Chondrocyte (in vitro differentiated cells): ENCODE measurements around the gene HVCN1. TPM values are rescaled to one million over a fixed set of nuclear protein-coding genes. Genes with fewer than 3 reads are reported as not detected.
A peak's percentile ranks its signal among the peaks of the same experiment; 100 is the strongest.
"Not testable (repeated sequence)": the region's sequence is repeated elsewhere in the genome, so short reads cannot be mapped to it uniquely, and the experiment has no call there.

Source experiments
- DNase-seq: peaks from one replicate; pipeline ENCODE4 v3.0.0; 2021; ENCODE audit warnings: mixed read lengths, low spot score
- H3K27ac Mint-ChIP-seq: one replicate; pipeline ENCODE4 v1.8.0; 2021; ENCODE audit warnings: mild to moderate bottlenecking, moderate library complexity, mixed read lengths; ENCODE audit not compliant: unreplicated experiment
- H3K27me3 Mint-ChIP-seq: 2 replicates; pipeline ENCODE4 v1.8.0; 2021; ENCODE audit warnings: low read depth, mixed read lengths
- H3K36me3 Mint-ChIP-seq: 2 replicates; pipeline ENCODE4 v1.8.0; 2021; ENCODE audit warnings: low read depth, mixed read lengths
- H3K4me1 Mint-ChIP-seq: 2 replicates; pipeline ENCODE4 v1.8.0; 2021; ENCODE audit warnings: low read depth, mild to moderate bottlenecking, mixed read lengths
- H3K4me3 Mint-ChIP-seq: one replicate; pipeline ENCODE4 v1.8.0; 2021; ENCODE audit warnings: mild to moderate bottlenecking, moderate library complexity, mixed read lengths; ENCODE audit not compliant: unreplicated experiment
- H3K9me3 Mint-ChIP-seq: 2 replicates; pipeline ENCODE4 v1.8.0; 2021; ENCODE audit warnings: low read depth, mixed read lengths
- CTCF ChIP-seq: fragments of 200-600 bp; sonication (generic); IDR thresholded peaks from 2 replicates; pipeline ENCODE4 v1.5.0; 2021; ENCODE audit warnings: antibody characterized with exemption, mild to moderate bottlenecking, moderate library complexity
- long read RNA-seq: library from polyadenylated mRNA; stranded (forward); transcript quantifications from one replicate; pipeline ENCODE4 v2.0.0, GENCODE V29; 2021
- total RNA-seq: library from RNA; stranded (reverse); gene quantifications from 3 replicates; pipeline ENCODE4 v1.2.1, GENCODE V29; 2021

The HVCN1 gene
- total RNA-seq = 1.2 to 1.3 TPM (median 1.2 TPM) in 3 replicates
- long read RNA-seq, partial matches to known transcripts = 0 of 2 reads
- long read RNA-seq, other reads (novel, unspliced or antisense) = 2 of 2 reads

GRCh38 chr12:110688446-110689280 lies at the start of gene HVCN1:
TSS of gene HVCN1 (minus strand) at chr12:110689115. CDS start at chr12:110683245, 5,870 bp downstream.
- H3K27ac Mint-ChIP-seq = no peak within 1 kb of the TSS
- H3K4me1 Mint-ChIP-seq = peaks cover 10% of the 10 kb centered on the region
- peaks cover 2% of the 10 kb centered on the region for H3K36me3 Mint-ChIP-seq
- H3K27me3 Mint-ChIP-seq = peaks cover 8% of the 10 kb centered on the region
- no peak for TF ChIP-seq CTCF
- peaks cover 2% of the 10 kb centered on the region for H3K9me3 Mint-ChIP-seq
- no peak for DNase-seq
- peak within 1 kb of the TSS; percentile 76 for H3K4me3 Mint-ChIP-seq

- Mint-ChIP-seq H3K9me3 (no peaks in the 10 kb centered on the region), H3K27ac (peak overlapping the region; percentile 12), H3K36me3 (peaks cover 1% of the 10 kb centered on the region), H3K4me1 (peaks cover 62% of the 10 kb centered on the region), H3K4me3 (no peak overlapping the region), H3K27me3 (no peaks in the 10 kb centered on the region)
- no peak for TF ChIP-seq CTCF
- DNase-seq = no peak
Observed at GRCh38 chr12:110737532-110737931, 48.6 kb upstream of the HVCN1 start.

GRCh38 chr12:110737016-110737415 lies 48.1 kb upstream of the HVCN1 start:
- not testable (repeated sequence) for H3K9me3 Mint-ChIP-seq, H3K27me3 Mint-ChIP-seq, DNase-seq, H3K36me3 Mint-ChIP-seq, H3K4me3 Mint-ChIP-seq
- H3K27ac Mint-ChIP-seq = peak overlapping the region; percentile 65
- peaks cover 67% of the 10 kb centered on the region for H3K4me1 Mint-ChIP-seq

GRCh38 chr12:110733900-110734299 lies 45.0 kb upstream of the HVCN1 start:
- peak overlapping the region; percentile 42 for H3K27ac Mint-ChIP-seq
- peaks cover 12% of the 10 kb centered on the region for H3K36me3 Mint-ChIP-seq
- TF ChIP-seq CTCF = no peak
- peaks cover 41% of the 10 kb centered on the region for H3K4me1 Mint-ChIP-seq
- H3K27me3 Mint-ChIP-seq = no peaks in the 10 kb centered on the region
- H3K9me3 Mint-ChIP-seq = no peaks in the 10 kb centered on the region
- DNase-seq = no peak
- no peak overlapping the region for H3K4me3 Mint-ChIP-seq

GRCh38 chr12:110733089-110733715 lies 44.3 kb upstream of the HVCN1 start:
- TF ChIP-seq CTCF = no peak
- H3K9me3 Mint-ChIP-seq = no peaks in the 10 kb centered on the region
- H3K36me3 Mint-ChIP-seq = peaks cover 17% of the 10 kb centered on the region
- no peak for DNase-seq
- H3K4me3 Mint-ChIP-seq = no peak overlapping the region
- peaks cover 34% of the 10 kb centered on the region for H3K4me1 Mint-ChIP-seq
- no peaks in the 10 kb centered on the region for H3K27me3 Mint-ChIP-seq
- no peak overlapping the region for H3K27ac Mint-ChIP-seq
